OCI-LY3 (cell line): Measurements from ENCODE around the gene LAMTOR1.
"Not testable (repeated sequence)": the region's sequence is repeated elsewhere in the genome, so short reads cannot be mapped to it uniquely, and the experiment has no call there.

Experiments used
- CTCF ChIP-seq: fragments of 200-600, 300-600 bp; sonication (generic); IDR thresholded peaks from 2 replicates; pipeline ENCODE4 v1.5.1; 2014; ENCODE audit warnings: antibody characterized with exemption, low read length, low read depth
- EZH2phosphoT487 ChIP-seq: fragments of 200-600 bp; shearing (Covaris generic); IDR thresholded peaks from 2 replicates; pipeline ENCODE4 v1.6.1; 2018; ENCODE audit warnings: antibody characterized with exemption, mixed run types, low read depth

DNA sequence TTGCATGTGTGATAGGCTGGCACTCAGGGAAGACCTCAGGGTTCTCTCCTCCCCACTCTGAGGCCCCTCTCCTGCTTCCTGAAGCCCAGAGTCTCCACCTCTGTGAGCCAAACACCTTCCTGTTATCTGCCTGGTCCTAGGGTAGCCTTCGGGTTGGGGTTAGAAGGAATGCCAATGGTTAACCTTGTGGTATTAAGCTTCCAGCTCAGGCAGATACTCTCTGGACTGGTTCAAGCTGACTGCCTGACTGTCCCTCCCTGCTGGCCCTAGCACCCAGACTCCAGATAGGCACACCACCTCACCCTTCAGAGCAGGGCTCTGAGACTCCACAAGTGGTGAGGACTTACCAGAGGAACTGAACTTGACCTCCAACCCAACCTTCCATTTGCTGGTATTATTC is 39.4 kb upstream of the LAMTOR1 start:
- not testable (repeated sequence) for TF ChIP-seq CTCF, EZH2phosphoT487
